Vagina (tissue), 2 donors: ENCODE data around the gene PCDH17.

Experiments
- CTCF ChIP-seq, 3 experiments: fragments of 450-650 bp in 2 of 3; fragments of 200-600 bp in 1 of 3; sonication (generic) in 1 of 3; IDR thresholded peaks; one replicate each; pipeline ENCODE4 v1.5.1; 2017 to 2019; ENCODE audit warnings: antibody characterized with exemption in 3 of 3, mild to moderate bottlenecking in 2 of 3, moderate library complexity in 2 of 3
- POLR2A ChIP-seq, 2 donors: fragments of 450-650 bp; IDR thresholded peaks; one replicate each; pipeline ENCODE4 v1.6.1; 2017; ENCODE audit warnings: antibody characterized with exemption in 2 of 2, mild to moderate bottlenecking in 2 of 2, moderate library complexity in 2 of 2

- TF ChIP-seq POLR2A (IDR thresholded peaks at IDR 0.05) (peak in 1 of 2 donors; percentile 50), CTCF (IDR thresholded peaks at IDR 0.05) (no peak)
These were observed 1.7 kb upstream of the PCDH17 start for GRCh38 chr13:57629821-57630235.
